ENCODE measurements around the gene TNIP2. TPM values are rescaled to one million over a fixed set of nuclear protein-coding genes. Genes with fewer than 3 reads are reported as not detected.

TNIP2 gene
- total and polyA plus RNA-seq, 2 donors (not counting 3 experiments of a cell fraction or from before 2014, with no cell fraction given) = 37.7 to 52.1 TPM

DNA sequence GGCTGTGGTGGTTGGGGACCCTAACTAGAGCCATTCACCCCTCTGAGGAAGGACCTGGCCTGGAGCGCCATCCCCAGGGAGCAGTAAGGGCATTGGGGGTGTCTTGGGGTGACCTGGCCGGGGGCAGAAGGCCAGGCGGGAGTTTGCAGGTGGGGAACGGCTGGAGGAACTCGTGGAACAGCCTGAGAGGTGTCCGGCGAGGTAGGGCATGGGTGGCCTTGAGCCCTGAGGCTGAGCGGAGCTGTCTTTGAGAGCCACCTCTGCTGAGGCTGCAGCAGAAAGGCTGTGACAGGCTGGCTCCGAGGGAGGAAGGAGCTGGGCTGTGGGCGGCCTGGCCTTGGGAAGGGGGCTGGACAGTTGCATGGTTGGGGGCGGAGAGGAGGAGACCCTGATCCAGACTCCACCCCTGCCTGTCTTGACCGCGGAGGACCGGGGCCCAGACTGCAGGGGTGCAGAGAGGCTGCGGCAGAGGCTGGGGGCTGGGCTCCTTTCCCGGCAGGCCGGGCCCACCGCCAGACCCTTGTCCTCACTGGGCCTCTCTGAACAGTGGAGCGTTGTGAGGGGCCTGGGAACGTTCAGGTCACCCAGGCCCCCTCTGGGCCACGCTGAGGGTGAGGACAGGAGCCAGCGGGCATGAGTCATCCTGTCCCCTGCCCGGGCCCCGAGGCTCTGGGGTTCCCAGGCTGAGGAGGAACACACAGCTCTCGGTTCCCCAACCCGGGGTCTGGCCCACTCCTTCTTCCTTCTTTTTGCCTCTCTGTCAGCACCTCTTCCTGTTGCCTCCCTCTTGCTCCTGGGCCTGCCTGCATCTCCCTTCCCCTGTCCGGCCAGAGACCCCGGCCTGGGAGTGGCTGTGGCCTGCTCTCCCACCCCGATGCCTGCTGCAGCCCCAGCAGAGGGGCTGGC, 44.8 kb upstream of the TNIP2 start:
- Histone ChIP-seq H3K79me2 (ENCODE audit: control insufficient read depth, insufficient read depth, low read length) (peaks cover 43% of the 10 kb centered on the region), H3K27ac (ENCODE audit: insufficient read depth, low read depth, low read length) (peak overlapping the region; percentile 57), H3K9ac (replicated peaks; ENCODE audit: extremely low read depth, insufficient read depth, low read length) (peak overlapping the region; percentile 38), H3K9me3 (replicated peaks; ENCODE audit: control insufficient read depth, insufficient read depth, low read length) (no peaks in the 10 kb centered on the region), H3K27me3 (ENCODE audit: control insufficient read depth in 2 of 2, insufficient read depth in 2 of 2, low read length in 2 of 2) (no peaks in the 10 kb centered on the region), H2AFZ (ENCODE audit: low read depth, low read length) (peak overlapping the region; percentile 54), H3K4me2 (ENCODE audit: insufficient read depth, low read length) (no peak overlapping the region), H3K36me3 (ENCODE audit: control insufficient read depth in 2 of 2, extremely low read depth in 1 of 2, insufficient read depth in 2 of 2, low read length in 2 of 2) (no peaks in the 10 kb centered on the region), H3K4me1 (ENCODE audit: control insufficient read depth, extremely low read depth, insufficient read depth, low read length) (peaks cover 64% of the 10 kb centered on the region), H4K20me1 (replicated peaks; ENCODE audit: control insufficient read depth, extremely low read depth, insufficient read depth, low read length) (no peaks in the 10 kb centered on the region), H3K9me1 (replicated peaks; ENCODE audit: control insufficient read depth, extremely low read depth, insufficient read depth, low read length) (no peaks in the 10 kb centered on the region), H3K4me3 (replicated peaks in 1 of 3; ENCODE audit: insufficient read depth in 1 of 3, low read depth in 1 of 3, low read length in 3 of 3) (no peak overlapping the region)
- FAIRE-seq (peak; percentile 72), DNase-seq (ENCODE audit: low read depth, low spot score) (peak; percentile 54)
- TF ChIP-seq JUN (IDR thresholded peaks at IDR 0.05; ENCODE audit: borderline replicate concordance, insufficient read depth, insufficient read length, low read depth) (no peak), MAX (IDR thresholded peaks at IDR 0.05; ENCODE audit: insufficient read depth, insufficient read length) (no peak), POLR2A (IDR thresholded peaks at IDR 0.05; ENCODE audit: low read depth, low read length) (no peak), MYC (IDR thresholded peaks at IDR 0.05; ENCODE audit: low read depth, low read length) (no peak), FOS (IDR thresholded peaks at IDR 0.05; ENCODE audit: borderline replicate concordance, insufficient read depth, low read length) (no peak), GATA2 (IDR thresholded peaks at IDR 0.05; ENCODE audit: insufficient read depth, insufficient read length, low read depth, low read length) (no peak), EZH2 (IDR thresholded peaks at IDR 0.05; ENCODE audit: borderline replicate concordance, low read depth, low read length, severe bottlenecking) (no peak), POLR2AphosphoS5 (IDR thresholded peaks at IDR 0.05; ENCODE audit: insufficient read depth, low read depth, low read length) (no peak)
- TF ChIP-seq, protein P1, sequence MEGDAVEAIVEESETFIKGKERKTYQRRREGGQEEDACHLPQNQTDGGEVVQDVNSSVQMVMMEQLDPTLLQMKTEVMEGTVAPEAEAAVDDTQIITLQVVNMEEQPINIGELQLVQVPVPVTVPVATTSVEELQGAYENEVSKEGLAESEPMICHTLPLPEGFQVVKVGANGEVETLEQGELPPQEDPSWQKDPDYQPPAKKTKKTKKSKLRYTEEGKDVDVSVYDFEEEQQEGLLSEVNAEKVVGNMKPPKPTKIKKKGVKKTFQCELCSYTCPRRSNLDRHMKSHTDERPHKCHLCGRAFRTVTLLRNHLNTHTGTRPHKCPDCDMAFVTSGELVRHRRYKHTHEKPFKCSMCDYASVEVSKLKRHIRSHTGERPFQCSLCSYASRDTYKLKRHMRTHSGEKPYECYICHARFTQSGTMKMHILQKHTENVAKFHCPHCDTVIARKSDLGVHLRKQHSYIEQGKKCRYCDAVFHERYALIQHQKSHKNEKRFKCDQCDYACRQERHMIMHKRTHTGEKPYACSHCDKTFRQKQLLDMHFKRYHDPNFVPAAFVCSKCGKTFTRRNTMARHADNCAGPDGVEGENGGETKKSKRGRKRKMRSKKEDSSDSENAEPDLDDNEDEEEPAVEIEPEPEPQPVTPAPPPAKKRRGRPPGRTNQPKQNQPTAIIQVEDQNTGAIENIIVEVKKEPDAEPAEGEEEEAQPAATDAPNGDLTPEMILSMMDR (IDR thresholded peaks at IDR 0.05; ENCODE audit: extremely low read depth in 1 of 2, insufficient read depth in 1 of 2, low read depth in 1 of 2, low read length in 2 of 2) = no peak
- ChIA-PET CTCF (no interaction called here), POLR2A (no interaction called here)
- intact Hi-C loops (cut with micrococcal nuclease) (no loop called here), dilution Hi-C loops (cut with MboI; ENCODE audit: extremely low pct_ligation_motif_present, low sequenced_read_pairs) (no loop called here)
- BruUV-seq (replicated peaks) = no TSS peak

All from endothelial cell of umbilical vein (primary cell).